ENCODE results near the gene ALPK3.
"Not testable (repeated sequence)": the region's sequence is repeated elsewhere in the genome, so short reads cannot be mapped to it uniquely, and the experiment has no call there.

Gene ALPK3

GRCh38 chr15:84845631-84846030, 28.5 kb downstream of the ALPK3 start:
- peak; percentile 66 for TF ChIP-seq CTCF (IDR thresholded peaks at IDR 0.05; ENCODE audit: low read depth, low read length)
- not testable (repeated sequence) for H3K4me3 ChIP-seq (ENCODE audit: low read depth, low read length)

- no peak for TF ChIP-seq CTCF (IDR thresholded peaks at IDR 0.05; ENCODE audit: low read depth, low read length)
Measured at GRCh38 chr15:84846269-84846668, 29.1 kb downstream of the ALPK3 start.

GRCh38 chr15:84847382-84847781, 30.2 kb downstream of the ALPK3 start:
- no peak overlapping the region for H3K4me3 ChIP-seq (ENCODE audit: low read depth, low read length)
- TF ChIP-seq CTCF (IDR thresholded peaks at IDR 0.05; ENCODE audit: low read depth, low read length): no peak

More at GRCh38 chr15:84846269-84846668, 29.1 kb downstream of the ALPK3 start:
- no peak overlapping the region for H3K4me3 ChIP-seq (ENCODE audit: low read depth, low read length)

GRCh38 chr15:84852212-84852611, 35.1 kb downstream of the ALPK3 start:
- TF ChIP-seq CTCF (IDR thresholded peaks at IDR 0.05; ENCODE audit: low read depth, low read length): no peak
- no peak overlapping the region for H3K4me3 ChIP-seq (ENCODE audit: low read depth, low read length)

- H3K4me3 ChIP-seq (ENCODE audit: low read depth, low read length): no peak overlapping the region
- TF ChIP-seq CTCF (IDR thresholded peaks at IDR 0.05; ENCODE audit: low read depth, low read length): no peak
Measured at GRCh38 chr15:84855136-84855535, 38.0 kb downstream of the ALPK3 start.

GRCh38 chr15:84855765-84856164, 38.6 kb downstream of the ALPK3 start:
- TF ChIP-seq CTCF (IDR thresholded peaks at IDR 0.05; ENCODE audit: low read depth, low read length): no peak
- no peak overlapping the region for H3K4me3 ChIP-seq (ENCODE audit: low read depth, low read length)

GRCh38 chr15:84856731-84857417, 39.7 kb downstream of the ALPK3 start:
- TF ChIP-seq CTCF (IDR thresholded peaks at IDR 0.05; ENCODE audit: low read depth, low read length): no peak
- H3K4me3 ChIP-seq (ENCODE audit: low read depth, low read length): no peak overlapping the region
